ENCODE results near the gene BACE1-AS. TPM values are rescaled to one million over a fixed set of nuclear protein-coding genes. Genes with fewer than 3 reads are reported as not detected.
"Not testable (repeated sequence)": the region's sequence is repeated elsewhere in the genome, so short reads cannot be mapped to it uniquely, and the experiment has no call there.

Gene BACE1-AS
- total RNA-seq, result 1 to 10 TPM; 6.3 to 9.3 TPM
- polyA plus RNA-seq (ENCODE audit: insufficient read length in 2 of 2), result 10 to 100 TPM; 22.3 to 24.7 TPM
- long read RNA-seq, donor 1, full-length matches to known transcripts, result 16 of 16 reads
- long read RNA-seq, donor 1, partial matches to known transcripts, result 0 of 16 reads
- long read RNA-seq, donor 1, other reads (novel, unspliced or antisense), result 0 of 16 reads
- long read RNA-seq, donor 2, transcript BACE1-AS-202 (1 exons, 774 nt), result major isoform, 5 of 13 reads
- long read RNA-seq, donor 2, partial matches to known transcripts, result 0 of 13 reads
- long read RNA-seq, donor 2, other reads (novel, unspliced or antisense), result 8 of 13 reads
- long read RNA-seq, donor 3, transcript BACE1-AS-202 (1 exons, 774 nt), result major isoform, 6 of 6 reads
- long read RNA-seq, donor 3, partial matches to known transcripts, result 0 of 6 reads
- long read RNA-seq, donor 3, other reads (novel, unspliced or antisense), result 0 of 6 reads
- long read RNA-seq, donor 4, transcript BACE1-AS-202 (1 exons, 774 nt), result major isoform, 11 of 11 reads
- long read RNA-seq, donor 4, partial matches to known transcripts, result 0 of 11 reads
- long read RNA-seq, donor 4, other reads (novel, unspliced or antisense), result 0 of 11 reads

GRCh38 chr11:117290809-117291396 is at the start of gene BACE1-AS:
TSS of gene BACE1-AS (plus strand) at chr11:117291346.
- Histone ChIP-seq H3K27me3 (ENCODE audit: control insufficient read depth, insufficient read depth, low read length) (no peaks in the 10 kb centered on the region), H3K4me1 (ENCODE audit: control insufficient read depth, insufficient read depth, low read length) (peaks cover 9% of the 10 kb centered on the region), H3K4me3 (ENCODE audit: low read depth, low read length) (no peak within 1 kb of the TSS), H3K36me3 (ENCODE audit: control insufficient read depth, insufficient read depth, low read length) (peaks cover 62% of the 10 kb centered on the region), H3K9me3 (ENCODE audit: control insufficient read depth, insufficient read depth, low read length) (no peaks in the 10 kb centered on the region), H3K27ac (ENCODE audit: low read depth, low read length) (no peak within 1 kb of the TSS)
- WGBS (ENCODE audit: insufficient coverage), result 97% methylated on average over 6 of the region's 8 CpGs
- DNase-seq (ENCODE audit: low read depth in 4 of 6, low spot score in 6 of 6), result no peak

GRCh38 chr11:117248341-117248740 is 42.8 kb upstream of the BACE1-AS start:
- H3K27ac ChIP-seq (ENCODE audit: low read depth, low read length), result no peak overlapping the region
- no peaks in the 10 kb centered on the region for H3K27me3 ChIP-seq (ENCODE audit: control insufficient read depth, insufficient read depth, low read length)
- no peak for DNase-seq (ENCODE audit: low read depth in 4 of 6, low spot score in 6 of 6)
- peaks cover 35% of the 10 kb centered on the region for H3K36me3 ChIP-seq (ENCODE audit: control insufficient read depth, insufficient read depth, low read length)
- no peaks in the 10 kb centered on the region for H3K4me1 ChIP-seq (ENCODE audit: control insufficient read depth, insufficient read depth, low read length)
- no peaks in the 10 kb centered on the region for H3K9me3 ChIP-seq (ENCODE audit: control insufficient read depth, insufficient read depth, low read length)
- 97% methylated on average over 3 of the region's 4 CpGs for WGBS (ENCODE audit: insufficient coverage)
- no peak overlapping the region for H3K4me3 ChIP-seq (ENCODE audit: low read depth, low read length)

- no peak overlapping the region for H3K4me3 ChIP-seq (ENCODE audit: low read depth, low read length)
- WGBS (ENCODE audit: insufficient coverage), result 100% methylated on average over 1 of the region's 4 CpGs
- H3K36me3 ChIP-seq (ENCODE audit: control insufficient read depth, insufficient read depth, low read length), result peaks cover 43% of the 10 kb centered on the region
Measured at GRCh38 chr11:117249571-117249970, 41.6 kb upstream of the BACE1-AS start.

GRCh38 chr11:117251506-117251905 is 39.6 kb upstream of the BACE1-AS start:
- Histone ChIP-seq H3K9me3 (ENCODE audit: control insufficient read depth, insufficient read depth, low read length) (no peaks in the 10 kb centered on the region), H3K4me1 (ENCODE audit: control insufficient read depth, insufficient read depth, low read length) (no peaks in the 10 kb centered on the region), H3K27me3 (ENCODE audit: control insufficient read depth, insufficient read depth, low read length) (no peaks in the 10 kb centered on the region), H3K27ac (ENCODE audit: low read depth, low read length) (no peak overlapping the region), H3K36me3 (ENCODE audit: control insufficient read depth, insufficient read depth, low read length) (peaks cover 42% of the 10 kb centered on the region), H3K4me3 (ENCODE audit: low read depth, low read length) (no peak overlapping the region)
- 92% methylated on average over 3 of the region's 10 CpGs for WGBS (ENCODE audit: insufficient coverage)
- no peak for DNase-seq (ENCODE audit: low read depth in 4 of 6, low spot score in 6 of 6)

More at GRCh38 chr11:117249571-117249970, 41.6 kb upstream of the BACE1-AS start:
- no peak overlapping the region for H3K27ac ChIP-seq (ENCODE audit: low read depth, low read length)
- H3K27me3 ChIP-seq (ENCODE audit: control insufficient read depth, insufficient read depth, low read length), result no peaks in the 10 kb centered on the region
- no peaks in the 10 kb centered on the region for H3K4me1 ChIP-seq (ENCODE audit: control insufficient read depth, insufficient read depth, low read length)
- no peaks in the 10 kb centered on the region for H3K9me3 ChIP-seq (ENCODE audit: control insufficient read depth, insufficient read depth, low read length)
- DNase-seq (ENCODE audit: low read depth in 4 of 6, low spot score in 6 of 6), result no peak

GRCh38 chr11:117255966-117256365 is 35.2 kb upstream of the BACE1-AS start:
- H3K36me3 ChIP-seq (ENCODE audit: control insufficient read depth, insufficient read depth, low read length), result peaks cover 32% of the 10 kb centered on the region
- no peaks in the 10 kb centered on the region for H3K4me1 ChIP-seq (ENCODE audit: control insufficient read depth, insufficient read depth, low read length)
- no peaks in the 10 kb centered on the region for H3K9me3 ChIP-seq (ENCODE audit: control insufficient read depth, insufficient read depth, low read length)
- 100% methylated on average over 2 of the region's 3 CpGs for WGBS (ENCODE audit: insufficient coverage)
- H3K4me3 ChIP-seq (ENCODE audit: low read depth, low read length), result no peak overlapping the region
- H3K27ac ChIP-seq (ENCODE audit: low read depth, low read length), result no peak overlapping the region
- DNase-seq (ENCODE audit: low read depth in 4 of 6, low spot score in 6 of 6), result no peak
- H3K27me3 ChIP-seq (ENCODE audit: control insufficient read depth, insufficient read depth, low read length), result no peaks in the 10 kb centered on the region

- Histone ChIP-seq H3K9me3 (ENCODE audit: control insufficient read depth, insufficient read depth, low read length) (no peaks in the 10 kb centered on the region), H3K4me3 (ENCODE audit: low read depth, low read length) (no peak overlapping the region), H3K4me1 (ENCODE audit: control insufficient read depth, insufficient read depth, low read length) (no peaks in the 10 kb centered on the region), H3K27me3 (ENCODE audit: control insufficient read depth, insufficient read depth, low read length) (no peaks in the 10 kb centered on the region), H3K27ac (ENCODE audit: low read depth, low read length) (no peak overlapping the region), H3K36me3 (ENCODE audit: control insufficient read depth, insufficient read depth, low read length) (peaks cover 34% of the 10 kb centered on the region)
- 80% methylated on average over 1 of the region's 2 CpGs for WGBS (ENCODE audit: insufficient coverage)
- DNase-seq (ENCODE audit: low read depth in 4 of 6, low spot score in 6 of 6), result no peak
Measured at GRCh38 chr11:117256573-117256972, 34.6 kb upstream of the BACE1-AS start.

- Histone ChIP-seq H3K9me3 (ENCODE audit: control insufficient read depth, insufficient read depth, low read length) (no peaks in the 10 kb centered on the region), H3K27me3 (ENCODE audit: control insufficient read depth, insufficient read depth, low read length) (no peaks in the 10 kb centered on the region), H3K27ac (ENCODE audit: low read depth, low read length) (no peak overlapping the region), H3K36me3 (ENCODE audit: control insufficient read depth, insufficient read depth, low read length) (peaks cover 44% of the 10 kb centered on the region), H3K4me3 (ENCODE audit: low read depth, low read length) (no peak overlapping the region), H3K4me1 (ENCODE audit: control insufficient read depth, insufficient read depth, low read length) (no peaks in the 10 kb centered on the region)
- no peak for DNase-seq (ENCODE audit: low read depth in 4 of 6, low spot score in 6 of 6)
- WGBS (ENCODE audit: insufficient coverage), result no CpG with 5 or more reads among the region's 2 CpGs
Measured at GRCh38 chr11:117258576-117258975, 32.6 kb upstream of the BACE1-AS start.

GRCh38 chr11:117259417-117259816 is 31.7 kb upstream of the BACE1-AS start:
- H3K4me3 ChIP-seq (ENCODE audit: low read depth, low read length), result no peak overlapping the region
- H3K27ac ChIP-seq (ENCODE audit: low read depth, low read length), result no peak overlapping the region
- no peaks in the 10 kb centered on the region for H3K4me1 ChIP-seq (ENCODE audit: control insufficient read depth, insufficient read depth, low read length)
- no peaks in the 10 kb centered on the region for H3K9me3 ChIP-seq (ENCODE audit: control insufficient read depth, insufficient read depth, low read length)
- no peak for DNase-seq (ENCODE audit: low read depth in 4 of 6, low spot score in 6 of 6)
- H3K27me3 ChIP-seq (ENCODE audit: control insufficient read depth, insufficient read depth, low read length), result no peaks in the 10 kb centered on the region
- WGBS (ENCODE audit: insufficient coverage), result no CpG with 5 or more reads among the region's 1 CpG
- peaks cover 44% of the 10 kb centered on the region for H3K36me3 ChIP-seq (ENCODE audit: control insufficient read depth, insufficient read depth, low read length)

GRCh38 chr11:117264624-117265323 is 26.4 kb upstream of the BACE1-AS start:
- not testable (repeated sequence) for H3K9me3 ChIP-seq (ENCODE audit: control insufficient read depth, insufficient read depth, low read length); H3K27me3 ChIP-seq (ENCODE audit: control insufficient read depth, insufficient read depth, low read length); H3K4me3 ChIP-seq (ENCODE audit: low read depth, low read length); H3K27ac ChIP-seq (ENCODE audit: low read depth, low read length); DNase-seq (ENCODE audit: low read depth in 4 of 6, low spot score in 6 of 6); H3K4me1 ChIP-seq (ENCODE audit: control insufficient read depth, insufficient read depth, low read length)
- 100% methylated on average over 3 of the region's 7 CpGs for whole genome bisulfite sequencing (ENCODE audit: insufficient coverage)
- peaks cover 39% of the 10 kb centered on the region for H3K36me3 ChIP-seq (ENCODE audit: control insufficient read depth, insufficient read depth, low read length)
